Hepatocyte (in vitro differentiated cells): ENCODE results near the gene MAMSTR.

Source experiments
- CTCF ChIP-seq: fragments of 200-600 bp; sonication (generic); IDR thresholded peaks from 2 replicates; pipeline ENCODE4 v1.5.1; 2016; ENCODE audit warnings: antibody characterized with exemption, mild to moderate bottlenecking; ENCODE audit not compliant: poor library complexity
- EZH2 ChIP-seq: fragments of 200-600 bp; sonication (generic); IDR thresholded peaks from 2 replicates; pipeline ENCODE4 v1.6.1; 2016; ENCODE audit warnings: antibody characterized with exemption, mild to moderate bottlenecking, borderline replicate concordance

- TF ChIP-seq EZH2 (no peak), CTCF (no peak)
Measured at GRCh38 chr19:48739404-48740163, 20.1 kb upstream of the MAMSTR start.
